T-helper 2 cell (primary cell): Measurements from ENCODE around the gene NRP1.

Experiments
- DNase-seq, 5 experiments: peaks; one replicate each; pipeline versions ENCODE4 v3.0.0 to v3.0.0-alpha.2; 2012 to 2022

The NRP1 gene

GRCh38 chr10:33289776-33290175 is 44.7 kb downstream of the NRP1 start:
- DNase-seq, result no peak

- DNase-seq, result no peak
Observed at GRCh38 chr10:33288127-33288526, 46.3 kb downstream of the NRP1 start.

GRCh38 chr10:33287112-33287511 is 47.4 kb downstream of the NRP1 start:
- no peak for DNase-seq

GRCh38 chr10:33286157-33286934 is 48.1 kb downstream of the NRP1 start:
- DNase-seq, result no peak

- no peak for DNase-seq
Observed at GRCh38 chr10:33284945-33285344, 49.5 kb downstream of the NRP1 start.

- no peak for DNase-seq
Observed at GRCh38 chr10:33279811-33280602, 54.5 kb downstream of the NRP1 start.

- no peak for DNase-seq
Observed at GRCh38 chr10:33279276-33279675, 55.2 kb downstream of the NRP1 start.

GRCh38 chr10:33278198-33278597 is 56.3 kb downstream of the NRP1 start:
- no peak for DNase-seq

GRCh38 chr10:33277135-33277536 is 57.3 kb downstream of the NRP1 start:
- no peak for DNase-seq

GRCh38 chr10:33276282-33276923 is 58.1 kb downstream of the NRP1 start:
- DNase-seq, result no peak

GRCh38 chr10:33274096-33274785 is 60.2 kb downstream of the NRP1 start:
- no peak for DNase-seq

GRCh38 chr10:33273295-33274002 is 61.0 kb downstream of the NRP1 start:
- DNase-seq, result no peak

- no peak for DNase-seq
Observed at GRCh38 chr10:33272635-33273034, 61.8 kb downstream of the NRP1 start.

GRCh38 chr10:33271969-33272583 is 62.4 kb downstream of the NRP1 start:
- no peak for DNase-seq

GRCh38 chr10:33270971-33271370 is 63.5 kb downstream of the NRP1 start:
- no peak for DNase-seq

- DNase-seq, result no peak
Observed at GRCh38 chr10:33267708-33268107, 66.8 kb downstream of the NRP1 start.

GRCh38 chr10:33265621-33266020 is 68.8 kb downstream of the NRP1 start:
- DNase-seq, result peak in 2 of 5 experiments; percentile 24 to 65

- no peak for DNase-seq
Observed at GRCh38 chr10:33263453-33263852, 71.0 kb downstream of the NRP1 start.

GRCh38 chr10:33262871-33263270 is 71.6 kb downstream of the NRP1 start:
- no peak for DNase-seq

GRCh38 chr10:33260403-33261149 is 73.9 kb downstream of the NRP1 start:
- no peak for DNase-seq

GRCh38 chr10:33258967-33259366 is 75.5 kb downstream of the NRP1 start:
- DNase-seq, result no peak
